Activated CD8-positive, alpha-beta memory T cell treated with anti-CD3 and anti-CD28 coated beads for 4 hours (primary cell): ENCODE data around the gene BOC.

ENCODE experiments used
- DNase-seq, 2 donors: peaks; one replicate each; pipeline ENCODE4 v3.0.0-alpha.2; 2020; ENCODE audit warnings: low read depth in 2 of 2

Gene BOC

GRCh38 chr3:113285226-113285625, 73.9 kb downstream of the BOC start:
- no peak for DNase-seq

DNA sequence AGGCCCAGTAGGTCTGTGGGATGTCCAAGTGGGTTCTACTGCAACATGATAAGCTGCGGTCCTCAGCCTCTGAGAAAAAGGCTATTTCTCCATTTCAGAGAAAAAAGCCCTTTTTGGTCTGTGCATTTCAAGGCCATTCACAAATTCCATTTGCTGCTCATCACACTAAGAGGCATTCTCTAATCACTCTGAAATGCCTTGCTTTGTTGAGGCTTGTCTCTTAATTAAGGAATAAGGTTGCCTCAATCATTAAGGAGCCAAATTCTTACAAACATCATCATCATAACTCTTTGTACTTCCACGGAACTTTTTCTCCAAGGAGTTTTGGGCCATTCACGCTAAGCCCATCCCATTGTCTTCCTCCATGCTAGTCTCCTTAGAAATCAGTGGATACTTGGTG, 74.4 kb downstream of the BOC start:
- no peak for DNase-seq

- no peak for DNase-seq
Measured at GRCh38 chr3:113286524-113286923, 75.2 kb downstream of the BOC start.

- no peak for DNase-seq
Measured at GRCh38 chr3:113287111-113287802, 75.9 kb downstream of the BOC start.

- peak; percentile 12 to 18 for DNase-seq
Measured at GRCh38 chr3:113287803-113288648, 76.7 kb downstream of the BOC start.

DNA sequence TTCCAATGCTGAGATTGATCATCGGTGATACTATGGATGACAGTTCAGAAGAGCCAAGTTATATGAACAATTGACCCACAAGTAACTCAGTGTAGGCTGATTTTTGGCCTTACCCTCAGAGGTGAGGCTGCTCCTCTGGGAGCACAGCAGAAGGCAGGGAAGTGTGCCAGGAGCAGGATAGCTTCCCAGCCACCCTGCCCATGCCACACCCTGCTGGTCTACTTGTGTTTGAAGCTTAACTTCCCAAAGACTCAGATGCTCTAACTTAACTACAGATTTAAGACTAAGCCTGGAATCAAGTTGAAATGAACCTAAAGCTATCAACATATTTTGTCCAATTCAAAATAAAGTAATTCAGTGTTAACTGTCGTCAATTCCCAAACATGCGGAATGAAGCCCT, 77.5 kb downstream of the BOC start:
- DNase-seq, result no peak

DNA sequence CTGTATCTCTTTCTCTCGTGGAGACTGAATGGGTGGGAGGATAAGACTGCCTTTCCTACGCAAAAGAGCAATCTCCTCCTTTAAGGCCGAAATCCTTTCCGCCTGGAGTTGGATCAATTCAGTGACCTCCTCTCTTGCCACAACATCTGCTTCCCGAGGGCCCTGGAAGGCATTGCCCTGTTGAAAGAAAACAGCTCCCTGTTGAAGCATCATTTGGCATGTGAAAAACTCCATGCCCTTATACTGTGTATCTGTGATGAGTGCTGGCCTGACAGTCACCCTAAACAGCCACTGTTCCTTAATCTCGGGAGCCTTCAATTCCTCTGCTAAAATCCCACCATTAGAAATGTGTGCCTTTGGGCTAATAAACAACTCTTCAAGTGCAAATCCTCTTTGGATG, 80.2 kb downstream of the BOC start:
- no peak for DNase-seq

- no peak for DNase-seq
Measured at GRCh38 chr3:113292933-113293332, 81.6 kb downstream of the BOC start.

DNA sequence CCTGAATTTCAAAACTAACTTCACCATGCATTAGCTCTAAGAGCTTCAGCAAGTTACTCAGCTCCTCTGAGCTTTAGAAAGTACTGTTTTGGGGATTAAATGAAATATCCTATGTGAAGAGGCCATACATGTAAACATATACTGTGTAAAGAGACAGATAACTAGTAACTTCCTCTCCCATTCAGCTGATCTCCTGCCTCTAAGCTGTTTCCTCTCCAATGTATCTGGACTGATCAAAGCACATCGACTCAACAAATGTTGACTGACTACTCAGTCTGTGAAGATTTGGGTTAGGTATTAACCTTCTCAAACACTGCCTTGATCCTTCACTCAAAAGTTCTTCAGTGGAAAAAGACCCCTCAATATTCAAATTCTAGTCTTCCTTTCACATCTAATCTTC, 82.0 kb downstream of the BOC start:
- no peak for DNase-seq

DNA sequence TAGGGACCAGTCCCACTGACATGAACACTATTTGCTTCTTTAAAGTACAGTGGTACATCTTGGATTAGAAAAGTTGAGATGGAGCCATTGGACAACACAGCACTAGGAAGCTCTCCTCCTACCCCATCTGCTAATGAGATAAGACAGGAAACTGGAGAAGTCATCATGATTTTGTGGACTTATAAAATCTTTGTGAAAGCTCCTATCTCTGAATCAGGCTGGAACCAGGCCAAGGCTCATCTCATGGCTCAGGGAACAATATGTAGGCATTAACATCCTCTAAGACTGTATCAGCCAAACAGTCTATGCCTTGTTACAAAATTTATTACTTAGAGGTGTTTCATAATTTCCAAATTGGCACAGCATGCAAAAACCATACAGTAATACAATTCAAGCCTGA, 84.1 kb downstream of the BOC start:
- DNase-seq, result no peak

DNA sequence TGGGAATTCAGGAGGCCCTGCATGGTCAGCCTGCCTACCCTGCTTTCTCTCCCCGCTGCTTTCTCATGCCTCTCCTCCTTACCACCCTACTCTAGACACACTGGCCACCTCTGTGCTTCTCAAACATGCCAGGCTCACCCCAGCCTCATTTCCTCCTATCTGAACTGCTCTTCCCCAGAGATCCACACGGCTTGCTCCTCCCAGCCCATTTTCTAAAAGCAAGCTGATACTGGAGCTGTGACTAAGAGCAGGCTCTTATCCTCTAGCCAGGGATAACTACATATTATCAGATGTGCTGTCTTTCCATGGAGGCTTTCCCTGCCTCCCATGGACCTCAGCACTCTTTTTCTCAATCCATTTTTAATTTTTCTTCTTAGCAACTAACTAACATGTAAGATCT, 85.9 kb downstream of the BOC start:
- DNase-seq, result no peak

- DNase-seq, result no peak
Measured at GRCh38 chr3:113297841-113298240, 86.5 kb downstream of the BOC start.

DNA sequence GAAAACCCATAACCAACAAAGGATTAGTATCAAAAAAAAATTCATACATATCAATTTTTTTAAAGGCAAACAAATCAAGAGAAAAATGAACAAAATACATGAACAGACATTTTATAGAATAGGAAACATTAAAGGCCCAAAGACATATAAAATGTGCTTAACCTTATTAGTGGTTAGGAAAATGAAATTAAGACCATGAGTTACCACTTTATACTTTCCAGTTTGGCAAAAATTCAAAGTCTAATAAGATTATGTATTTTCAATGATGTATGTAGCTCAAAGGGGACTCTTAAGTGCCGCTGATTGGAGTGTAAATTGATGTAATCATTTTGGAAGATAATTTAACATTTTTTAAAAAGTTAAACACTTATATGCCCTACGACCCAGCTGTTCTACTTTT, 89.2 kb downstream of the BOC start:
- no peak for DNase-seq

- DNase-seq, result no peak
Measured at GRCh38 chr3:113304102-113304501, 92.7 kb downstream of the BOC start.

GRCh38 chr3:113304856-113305540, 93.6 kb downstream of the BOC start:
- DNase-seq, result no peak

- DNase-seq, result no peak
Measured at GRCh38 chr3:113310960-113311359, 99.6 kb downstream of the BOC start.

GRCh38 chr3:113312416-113312815, 101.1 kb downstream of the BOC start:
- no peak for DNase-seq

DNA sequence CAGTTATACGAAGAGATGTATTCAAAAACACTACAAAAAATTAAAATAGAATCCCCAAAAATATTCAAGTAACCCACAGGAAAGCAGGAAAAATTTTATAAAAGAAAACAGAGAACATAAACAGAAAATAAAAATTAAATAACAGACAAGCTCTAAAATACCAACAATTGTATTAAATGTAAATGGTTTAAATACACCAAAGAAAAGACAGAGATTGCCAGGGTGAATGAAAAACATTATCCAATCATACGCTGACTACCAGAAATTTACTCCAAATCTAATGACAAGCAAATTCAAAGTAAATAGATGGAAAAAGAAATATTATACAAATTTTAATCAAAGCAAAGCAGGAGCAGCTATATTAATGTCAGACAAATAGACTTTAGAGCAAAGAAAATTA, 103.6 kb downstream of the BOC start:
- no peak for DNase-seq

DNA sequence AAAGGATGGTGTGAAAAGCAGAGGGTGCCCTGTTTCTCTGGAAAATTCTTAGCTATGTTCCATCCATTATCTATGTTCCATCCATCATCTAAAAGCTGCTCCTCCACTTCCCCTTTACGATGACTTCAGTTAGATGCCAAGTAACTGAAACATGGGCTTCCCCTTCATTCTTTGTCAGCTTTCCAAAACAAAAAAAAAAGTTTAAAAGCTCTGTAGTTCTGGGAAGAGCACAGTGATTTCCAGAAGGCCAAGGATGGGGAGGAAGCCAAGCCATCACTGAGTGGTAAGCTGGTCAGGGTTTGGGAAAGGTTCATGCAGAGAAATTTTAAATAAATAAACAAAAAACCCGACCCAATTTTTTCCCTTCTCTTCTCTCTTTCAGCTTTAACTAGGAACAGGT, 118.4 kb downstream of the BOC start:
- no peak for DNase-seq

DNA sequence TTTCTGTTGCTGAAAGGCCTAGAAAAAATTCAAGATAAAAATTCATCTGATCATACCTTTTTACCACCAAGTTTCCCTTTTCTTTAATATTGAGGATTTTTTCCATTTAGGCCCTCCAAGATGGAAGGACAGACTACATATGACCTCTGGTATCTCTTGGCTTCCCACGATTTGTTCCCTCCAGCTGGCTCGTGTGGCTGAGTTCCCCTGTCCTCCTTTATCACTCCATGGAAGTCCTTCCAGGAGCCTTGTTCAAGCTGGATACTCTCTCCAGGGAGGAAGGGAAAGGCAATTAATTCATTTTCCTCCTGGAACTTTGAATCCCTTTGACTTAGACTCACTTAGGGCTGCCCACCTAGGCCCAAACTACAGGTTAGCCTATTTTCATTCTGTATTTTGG, 119.4 kb downstream of the BOC start:
- DNase-seq, result no peak

DNA sequence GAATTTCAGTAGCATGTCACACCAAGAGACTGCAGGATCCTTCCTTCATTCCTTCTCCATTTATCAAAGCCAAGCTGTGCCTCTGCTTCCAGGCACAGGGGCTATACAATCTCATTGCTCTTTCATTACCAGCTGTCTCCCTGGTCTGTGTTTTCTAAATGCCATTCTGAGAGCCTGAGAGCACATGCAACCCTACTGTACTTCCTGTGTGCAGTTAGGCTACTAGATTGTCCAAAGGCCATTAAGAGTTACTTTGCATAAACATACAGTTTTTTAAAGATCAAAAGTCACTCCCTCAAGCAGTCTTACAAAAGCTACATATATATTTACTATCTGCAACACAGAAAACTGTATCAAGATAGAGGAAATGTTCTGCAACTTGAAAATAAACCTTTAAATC, 119.8 kb downstream of the BOC start:
- DNase-seq, result no peak
